Caki2 (cell line): ENCODE results near the gene CD177. TPM values are rescaled to one million over a fixed set of nuclear protein-coding genes. Genes with fewer than 3 reads are reported as not detected.
"Not testable (repeated sequence)": the region's sequence is repeated elsewhere in the genome, so short reads cannot be mapped to it uniquely, and the experiment has no call there.

Experiments
- DNase-seq: peaks from one replicate; pipeline ENCODE4 v3.0.0-alpha.2; 2015; ENCODE audit warnings: low read depth
- in situ Hi-C: cut with HindIII; loops from 2 replicates; pipeline ENCODE4 v1.10.0; 2016; ENCODE audit warnings: low sequenced_read_pairs, low pct_unique_long_range_greater_than_20kb, mixed read lengths
- total RNA-seq: library from RNA; depleted of rRNA; stranded (reverse); fragments of >200 nt; shearing (Covaris generic); gene quantifications from 2 replicates; pipeline ENCODE4 v1.2.3, GENCODE V29; 2014; ENCODE audit warnings: low replicate concordance

CD177 gene
- total RNA-seq, 1 experiment from 2014 or later: 6.5 TPM

DNA sequence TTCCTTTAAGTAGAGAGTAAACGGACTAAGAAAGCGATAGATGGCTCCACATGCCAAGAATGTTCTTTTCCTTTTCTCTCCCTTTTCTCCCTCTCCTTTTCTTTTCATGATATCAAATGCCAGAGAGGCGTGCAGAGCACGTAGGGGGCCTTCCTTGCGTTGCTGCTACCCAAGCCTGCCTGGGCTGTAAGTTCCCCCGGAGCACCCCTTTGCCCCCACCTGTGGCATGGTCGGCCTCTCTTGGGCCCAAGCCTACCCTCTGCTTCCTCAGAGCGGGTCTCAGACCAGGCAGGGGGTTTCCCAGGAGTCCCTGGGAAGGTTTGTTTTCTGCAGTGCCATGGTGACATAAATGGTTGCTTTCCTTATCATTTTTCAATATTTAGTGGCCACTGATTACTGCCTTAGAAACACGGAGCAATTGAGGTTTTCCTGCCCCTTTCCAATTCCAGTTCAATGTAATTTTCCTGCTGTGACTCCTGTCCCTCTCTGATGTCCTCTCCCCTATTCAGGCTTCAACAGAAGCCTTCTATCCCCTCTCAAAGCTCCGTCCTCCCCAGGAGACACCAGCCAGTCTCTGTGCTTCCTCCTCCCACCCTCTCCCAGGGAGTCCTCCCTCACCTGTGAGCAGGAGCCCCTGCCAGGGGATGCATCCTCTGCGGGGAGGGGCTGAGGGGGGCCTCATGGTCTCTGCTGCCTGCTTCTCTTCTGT, 22.6 kb upstream of the CD177 start:
- in situ Hi-C loops: no loop called here
- DNase-seq: no peak

DNA sequence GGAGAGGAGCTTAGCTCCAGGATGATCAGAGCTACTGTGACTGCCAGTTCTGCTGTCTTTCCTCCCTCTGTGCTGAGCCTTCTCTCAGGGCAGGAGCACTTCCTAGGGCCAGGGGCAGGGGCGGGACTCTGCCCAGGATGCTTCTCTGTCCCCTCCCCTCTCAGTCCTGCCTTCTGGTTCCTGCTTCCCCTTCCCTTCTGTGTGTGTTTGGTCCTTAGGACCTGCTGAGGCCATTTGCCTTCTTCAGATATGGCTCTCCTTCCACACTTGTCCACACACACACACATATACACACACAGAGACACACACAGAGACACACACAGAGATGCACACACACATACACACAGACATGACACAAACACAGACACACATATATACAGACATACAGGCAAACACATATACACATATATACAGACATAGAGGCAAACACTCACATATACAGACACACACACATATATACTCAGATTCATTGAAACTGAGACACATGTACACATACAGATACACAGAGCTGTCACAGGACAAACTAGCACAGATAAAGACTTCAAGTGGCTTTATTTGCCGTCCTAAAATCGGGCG, 22.0 kb upstream of the CD177 start:
- no peak for DNase-seq
- in situ Hi-C loops: no loop called here

DNA sequence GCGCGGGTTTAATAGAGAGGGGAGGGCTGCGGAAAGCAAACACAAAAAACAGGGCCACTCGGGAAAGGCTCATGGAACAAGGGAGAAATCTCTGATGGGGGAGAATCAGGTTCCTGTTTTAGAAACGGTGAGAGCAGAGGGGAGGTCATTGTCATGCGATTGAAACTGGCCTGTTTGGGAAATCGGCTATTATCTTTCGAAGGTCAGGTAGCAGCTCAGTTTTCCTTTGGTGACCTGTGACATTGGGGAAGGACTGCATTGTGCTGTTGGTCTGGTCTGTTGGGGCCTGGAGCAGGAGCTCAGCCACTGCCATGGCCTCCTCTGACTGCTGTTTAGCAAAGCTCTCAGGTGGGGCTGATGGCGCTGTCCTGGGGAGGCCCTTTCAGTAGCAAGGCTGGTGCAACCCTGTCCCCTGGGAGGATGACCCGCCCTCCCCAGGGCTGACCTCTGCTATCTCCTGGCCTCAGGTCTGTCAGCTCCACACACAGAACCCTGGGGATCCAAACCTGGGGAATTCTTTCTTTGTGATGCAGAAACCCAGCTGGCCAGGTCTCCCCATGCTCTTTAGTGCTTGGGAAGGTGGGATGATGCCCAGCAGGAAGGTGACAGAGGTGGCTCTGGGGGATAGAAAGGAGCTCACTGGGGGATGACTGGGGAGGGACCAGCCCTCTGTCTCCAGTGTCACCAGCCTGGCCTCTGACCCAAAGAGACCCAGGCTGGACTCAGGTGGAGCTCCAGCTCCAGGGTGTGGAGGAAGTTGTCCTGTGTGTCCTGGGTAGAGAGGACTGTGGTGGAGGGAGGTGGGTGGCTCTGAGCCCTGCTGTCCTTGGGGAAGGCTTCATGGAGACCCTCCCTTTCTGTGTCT, 21.2 kb upstream of the CD177 start:
- in situ Hi-C loops: no loop called here
- no peak for DNase-seq

DNA sequence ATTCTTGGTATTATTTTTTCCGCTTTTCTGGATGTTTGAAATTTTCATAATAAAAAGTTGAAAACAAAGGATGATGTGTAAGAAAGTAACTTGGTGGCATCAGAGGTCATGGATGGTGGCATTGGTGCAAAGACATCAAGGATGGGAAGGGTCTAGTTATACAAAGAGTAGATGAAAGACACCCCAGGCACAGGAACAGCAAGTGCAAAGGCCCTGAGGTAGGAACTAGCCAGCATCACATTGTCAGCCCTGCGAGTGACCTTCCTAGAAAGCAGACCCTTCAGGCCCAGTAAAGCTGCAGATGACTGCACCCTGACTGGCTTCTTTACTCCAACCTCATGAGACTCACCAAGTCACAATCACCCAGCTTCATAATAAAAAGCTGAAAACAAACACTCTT, 17.0 kb upstream of the CD177 start:
- DNase-seq, in situ Hi-C loops: not testable (repeated sequence)

DNA sequence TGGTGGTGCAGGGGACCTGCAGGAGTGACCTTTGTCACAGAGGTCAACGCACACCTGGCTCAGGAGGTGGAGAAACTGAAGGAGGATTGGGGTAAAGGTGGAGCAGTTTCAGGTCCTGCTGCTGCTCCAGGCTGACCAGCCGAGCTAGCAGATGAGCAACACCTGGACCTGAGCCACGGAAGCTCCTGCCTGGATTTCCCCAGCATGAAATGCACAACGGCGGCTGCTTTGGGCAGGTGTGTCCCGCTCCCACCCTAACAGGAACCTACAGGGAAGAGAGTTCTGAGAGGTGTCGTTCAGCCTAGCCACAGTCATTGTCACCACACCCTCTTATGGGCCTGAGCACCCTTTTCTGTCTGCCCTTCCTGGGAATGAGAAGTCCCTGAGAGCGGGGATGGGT, 15.7 kb upstream of the CD177 start:
- in situ Hi-C loops: no loop called here
- DNase-seq: no peak

DNA sequence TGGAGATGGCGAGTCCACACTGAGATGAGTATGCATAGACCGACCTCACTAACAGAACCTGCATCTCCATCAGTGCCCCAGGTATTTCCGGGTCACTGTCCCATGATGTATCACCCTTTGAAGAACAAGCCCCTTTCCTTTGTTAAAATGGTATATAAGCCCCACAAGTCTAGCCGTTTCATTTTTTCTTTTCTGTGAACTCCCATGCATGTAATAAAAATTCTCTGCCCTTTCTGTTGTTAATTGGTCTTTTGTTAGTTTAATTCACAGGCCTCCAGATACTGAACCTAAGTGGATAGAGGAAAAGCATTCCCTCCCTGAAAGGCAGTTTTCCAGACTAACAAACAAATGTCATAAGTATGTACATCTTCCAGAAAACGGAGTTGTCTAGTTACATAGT, 15.0 kb upstream of the CD177 start:
- DNase-seq: no peak
- in situ Hi-C loops: no loop called here

DNA sequence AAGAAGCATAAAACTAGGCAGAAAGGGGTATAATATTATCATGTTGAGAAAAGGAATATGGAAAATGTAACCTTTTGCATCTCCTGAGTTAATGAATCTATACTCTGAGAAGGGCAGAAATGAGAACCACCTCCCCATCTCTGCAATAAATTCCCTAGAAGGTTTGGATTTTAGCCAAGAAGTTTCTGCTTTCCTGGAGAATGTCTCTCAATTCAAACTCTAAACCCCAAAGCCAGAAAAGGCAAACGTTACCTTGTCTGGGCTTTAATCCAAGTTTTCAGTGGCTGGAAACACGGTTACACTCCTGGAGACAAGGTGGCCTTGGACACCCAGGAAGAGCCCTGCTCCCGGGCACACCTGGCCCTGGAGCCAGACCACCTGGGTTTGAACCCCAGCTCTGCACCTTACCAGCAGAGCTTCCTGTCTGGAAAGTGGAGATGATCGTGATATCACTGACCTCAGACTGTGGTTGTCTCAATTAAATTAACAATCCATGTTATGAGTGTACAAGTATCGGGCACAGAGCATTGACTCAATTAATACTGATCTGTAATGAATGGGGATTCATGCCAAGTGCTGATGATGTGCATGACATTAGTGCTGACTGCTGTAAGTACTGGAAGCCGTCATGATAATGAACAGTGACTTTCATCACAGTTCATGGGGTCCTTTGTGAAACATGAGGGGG, 14.1 kb upstream of the CD177 start:
- in situ Hi-C loops, DNase-seq: not testable (repeated sequence)

DNA sequence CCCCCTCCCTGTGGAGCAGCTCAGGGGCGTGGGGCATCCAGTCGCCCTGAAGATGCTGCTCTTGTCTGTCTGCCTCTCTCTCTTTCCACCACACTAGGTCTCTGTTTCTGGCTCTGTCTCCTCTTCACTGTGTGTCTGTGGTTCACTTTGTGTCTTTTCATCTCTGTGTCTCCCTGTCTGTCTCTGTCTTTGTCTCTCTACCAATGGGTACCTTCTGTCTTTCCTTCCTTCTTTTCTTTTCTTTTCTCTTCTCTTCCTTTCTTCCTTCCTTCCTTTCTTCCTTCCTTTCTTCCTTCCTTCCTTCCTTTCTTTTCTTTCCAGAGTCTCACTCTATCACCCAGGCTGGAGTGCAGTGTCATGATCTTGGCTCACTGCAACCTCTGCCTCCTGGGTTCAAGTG, 13.4 kb upstream of the CD177 start:
- in situ Hi-C loops, DNase-seq: not testable (repeated sequence)

DNA sequence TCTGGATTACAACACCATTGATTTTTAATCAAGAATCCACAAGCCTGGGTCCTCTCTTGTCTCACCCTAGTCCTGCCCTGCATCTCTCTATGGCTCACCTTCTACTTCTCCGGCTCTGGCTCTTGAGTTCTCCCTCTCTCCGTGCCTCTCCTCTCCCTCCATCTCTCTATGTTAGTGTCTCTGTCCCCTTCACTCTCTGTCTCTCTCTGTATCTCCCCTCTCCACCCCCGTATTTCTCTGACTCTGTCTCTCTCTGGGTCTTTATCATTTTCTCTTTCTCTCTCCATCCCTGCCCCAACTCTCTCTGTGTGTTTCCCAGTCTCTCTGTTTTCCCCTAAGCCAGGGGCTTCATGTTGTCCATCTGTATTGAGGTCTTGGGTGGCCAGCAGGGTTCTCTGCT, 12.4 kb upstream of the CD177 start:
- in situ Hi-C loops, DNase-seq: not testable (repeated sequence)

DNA sequence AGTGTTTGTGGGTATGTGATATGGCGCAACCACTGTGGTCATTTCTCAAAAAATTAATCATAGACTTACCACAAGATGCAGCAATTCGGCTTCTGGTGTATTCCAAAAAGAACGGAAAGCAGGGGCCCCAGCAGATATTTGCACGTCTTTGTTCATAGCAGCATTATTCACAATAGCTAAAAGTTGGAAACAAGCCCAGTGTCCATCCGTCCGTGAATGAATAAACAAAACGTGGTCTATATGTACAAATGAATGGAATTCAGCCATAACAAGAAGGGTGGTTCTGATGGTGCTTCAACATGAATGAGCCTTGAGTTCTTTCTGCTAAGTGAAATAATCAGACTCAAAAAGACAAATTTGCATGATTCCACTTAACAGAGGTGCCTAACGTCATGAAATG, 11.4 kb upstream of the CD177 start:
- DNase-seq: peak; percentile 92
- in situ Hi-C loops: not testable (repeated sequence)

DNA sequence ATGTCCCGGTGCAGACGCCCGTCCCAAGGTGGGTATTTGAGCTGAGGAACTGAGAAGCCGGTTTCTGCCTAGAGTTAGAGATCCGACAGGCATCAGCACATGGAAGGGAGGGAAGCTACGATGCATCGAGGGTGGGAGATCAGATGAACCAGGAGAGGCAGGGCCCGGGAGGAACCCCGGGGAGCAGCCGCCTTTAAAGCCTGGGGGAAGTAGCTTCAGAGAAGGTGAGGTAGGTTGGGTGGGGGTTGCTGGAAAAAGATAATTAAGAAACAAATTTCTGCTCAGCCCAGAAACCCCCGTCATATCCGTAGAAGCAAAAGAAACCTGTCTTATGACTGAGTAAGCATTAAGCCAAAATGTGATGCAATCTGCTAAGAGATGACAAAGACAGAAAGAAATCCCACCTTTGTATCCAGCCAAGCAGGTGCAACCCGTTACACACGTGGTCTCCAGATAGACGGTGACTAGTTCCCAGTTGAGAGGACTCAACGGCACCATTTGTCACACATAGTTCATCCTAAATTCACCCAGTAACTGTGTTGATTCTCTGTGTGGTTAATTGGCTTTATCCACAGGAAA, 9.1 kb upstream of the CD177 start:
- DNase-seq, in situ Hi-C loops: not testable (repeated sequence)

DNA sequence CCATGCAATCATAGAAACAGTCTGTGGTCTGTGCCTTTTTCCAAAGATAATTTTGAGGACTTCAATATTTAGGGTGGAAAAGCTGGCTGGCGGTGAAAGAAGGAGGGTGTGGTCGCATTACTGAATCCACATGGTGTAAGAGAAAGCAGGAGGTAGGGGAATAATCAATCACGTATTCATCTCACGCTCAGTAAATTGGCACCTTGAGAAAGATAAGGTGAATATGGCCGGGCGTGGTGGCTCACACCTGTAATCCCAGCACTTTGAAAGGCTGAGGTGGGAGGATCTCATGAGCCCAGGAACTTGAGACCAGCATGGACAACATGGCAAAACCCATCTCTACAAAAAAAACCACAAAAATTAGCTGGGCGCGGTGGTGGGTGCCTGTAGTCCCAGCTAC, 3.7 kb upstream of the CD177 start:
- in situ Hi-C loops: not testable (repeated sequence)

DNA sequence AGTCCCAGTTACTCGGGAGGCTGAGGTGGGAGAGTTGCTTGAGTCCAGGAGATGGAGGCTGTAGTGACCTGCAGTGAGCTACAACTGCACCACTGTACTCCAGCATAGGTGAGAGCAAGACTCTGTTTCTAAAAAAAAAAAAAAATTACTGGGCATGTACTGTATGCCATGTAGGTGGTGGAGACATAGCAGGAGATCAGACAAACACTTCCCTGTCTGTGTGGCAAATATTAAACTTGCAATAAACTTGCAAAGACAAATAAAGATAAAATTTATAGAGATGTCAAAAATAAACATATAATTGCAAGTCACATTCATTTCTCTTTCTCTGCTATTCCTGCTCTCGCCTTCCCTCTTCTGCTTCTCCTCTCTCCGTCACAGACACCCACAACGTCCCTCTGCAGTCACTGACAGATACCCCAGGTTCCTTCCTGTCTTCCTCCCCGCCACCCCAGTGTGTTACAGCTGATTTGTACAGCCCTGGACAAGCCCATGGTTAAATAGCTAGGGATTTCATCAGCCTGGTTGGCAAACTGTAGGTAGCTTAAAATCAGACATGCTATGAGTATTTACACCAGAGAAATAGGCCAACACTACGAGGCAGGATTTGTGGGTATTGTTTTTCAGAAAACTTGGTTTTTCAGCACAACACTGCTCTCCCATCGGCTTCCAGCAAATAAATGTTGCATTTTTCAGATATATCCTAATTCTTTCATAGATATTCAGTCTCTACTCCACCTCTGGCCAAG, 1.3 kb upstream of the CD177 start:
- DNase-seq: no peak
- in situ Hi-C loops: no loop called here

More for the DNA sequence above, 3.7 kb upstream of the CD177 start:
- not testable (repeated sequence) for DNase-seq

DNA sequence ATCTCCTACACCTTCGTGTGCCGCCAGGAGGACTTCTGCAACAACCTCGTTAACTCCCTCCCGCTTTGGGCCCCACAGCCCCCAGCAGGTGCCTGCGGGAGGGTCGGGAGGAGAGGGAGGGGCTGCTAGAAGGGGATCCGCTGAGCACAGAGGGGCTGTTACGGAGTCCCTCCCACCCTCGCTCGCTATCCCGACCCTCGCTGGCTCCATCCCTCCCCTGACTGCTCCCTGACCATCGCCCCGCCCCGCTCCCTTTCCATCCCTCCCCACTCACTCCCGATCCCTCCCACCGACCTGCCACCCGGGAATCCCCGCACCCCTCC, 780 bp downstream of the CD177 start:
- DNase-seq: no peak
- in situ Hi-C loops: no loop called here

DNA sequence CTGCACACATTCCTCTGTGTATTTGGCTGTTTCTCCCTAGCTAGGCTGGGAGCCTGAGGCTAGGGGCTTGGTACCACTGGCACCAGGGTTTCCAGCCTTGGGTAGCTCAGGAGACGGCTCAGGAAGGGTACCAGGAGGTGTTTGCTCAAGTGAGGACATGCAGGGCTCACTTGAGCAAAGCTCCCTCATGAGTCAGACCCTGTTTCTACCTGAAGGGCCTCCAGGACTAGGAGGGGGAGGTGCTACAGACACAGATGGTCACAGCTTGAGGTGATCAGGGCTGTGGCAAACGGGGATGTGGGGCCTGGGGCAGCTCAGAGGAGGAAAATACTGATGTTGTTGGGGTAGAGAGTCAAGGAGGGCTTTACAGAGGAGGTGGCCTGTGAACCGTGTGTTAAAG, 3.3 kb downstream of the CD177 start:
- DNase-seq, in situ Hi-C loops: not testable (repeated sequence)

DNA sequence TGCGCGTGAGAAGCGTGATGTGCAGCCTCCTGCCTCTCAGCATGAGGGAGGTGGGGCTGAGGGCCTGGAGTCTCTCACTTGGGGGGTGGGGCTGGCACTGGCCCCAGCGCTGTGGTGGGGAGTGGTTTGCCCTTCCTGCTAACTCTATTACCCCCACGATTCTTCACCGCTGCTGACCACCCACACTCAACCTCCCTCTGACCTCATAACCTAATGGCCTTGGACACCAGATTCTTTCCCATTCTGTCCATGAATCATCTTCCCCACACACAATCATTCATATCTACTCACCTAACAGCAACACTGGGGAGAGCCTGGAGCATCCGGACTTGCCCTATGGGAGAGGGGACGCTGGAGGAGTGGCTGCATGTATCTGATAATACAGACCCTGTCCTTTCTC, 8.7 kb downstream of the CD177 start:
- in situ Hi-C loops: no loop called here

DNA sequence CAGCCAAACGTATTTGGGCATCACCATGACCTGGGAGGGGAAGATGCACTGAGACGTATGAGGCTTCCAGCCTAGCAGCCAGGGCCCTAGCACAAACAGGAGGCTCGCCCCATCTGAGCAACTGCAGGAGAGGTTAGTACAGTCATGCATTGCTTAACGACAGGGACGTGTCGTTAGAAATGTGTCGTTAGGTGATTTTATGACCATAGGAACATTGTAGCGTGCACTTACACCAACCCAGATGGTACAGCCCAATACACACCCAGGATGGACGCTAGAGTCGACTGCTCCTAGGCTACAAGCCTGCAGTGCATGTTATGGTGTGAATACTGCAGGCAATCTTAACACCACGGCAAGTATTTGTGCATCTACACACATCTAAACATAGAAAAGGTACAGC, 9.3 kb downstream of the CD177 start:
- DNase-seq: no peak
- in situ Hi-C loops: no loop called here

More for the DNA sequence above, 8.7 kb downstream of the CD177 start:
- DNase-seq: no peak

DNA sequence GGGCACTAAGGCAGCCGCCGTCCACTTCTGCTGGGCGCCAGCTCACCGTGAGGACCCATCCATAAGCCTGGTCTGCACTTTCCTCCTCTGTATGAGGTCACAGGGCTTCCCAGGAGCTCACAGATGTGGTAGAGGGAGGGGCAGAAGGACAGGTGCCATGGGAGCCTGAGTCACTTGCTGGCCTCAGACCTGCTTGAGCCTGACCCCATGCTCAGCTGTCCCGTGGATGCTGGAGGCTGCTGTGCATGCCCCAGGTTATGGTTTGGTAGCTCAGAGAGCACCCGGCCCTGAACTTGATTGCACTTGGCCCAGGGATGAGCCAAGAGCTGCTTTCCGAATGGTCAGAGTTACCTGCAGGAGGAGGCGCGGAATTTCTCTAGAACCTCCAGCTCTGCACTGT, 12.2 kb downstream of the CD177 start:
- DNase-seq, in situ Hi-C loops: not testable (repeated sequence)
